HepG2 (cell line): ENCODE results near the gene PPP2R5B.

Experiments
- NKX3-1 ChIP-seq: sonication (generic); formaldehyde crosslinking; IDR thresholded peaks from 2 replicates; pipeline ENCODE4 v1.5.0; 2020; ENCODE audit warnings: missing genetic modification reagents
- POLR2A ChIP-seq, 2 experiments: IDR thresholded peaks; 2 replicates each; pipeline ENCODE4 v1.6.1; 2011; ENCODE audit warnings: low read depth in 2 of 2, low read length in 2 of 2, mild to moderate bottlenecking in 1 of 2, moderate library complexity in 1 of 2; ENCODE audit not compliant: insufficient read depth in 1 of 2
- RELA ChIP-seq: sonication (generic); formaldehyde crosslinking; IDR thresholded peaks from 2 replicates; pipeline ENCODE4 v1.4.0; 2020; ENCODE audit warnings: missing genetic modification reagents
- ZKSCAN1 ChIP-seq: fragments of 150-350 bp; IDR thresholded peaks from 2 replicates; pipeline ENCODE4 v1.6.1; 2014; ENCODE audit warnings: low read length
- ZNF143 ChIP-seq: sonication (generic); formaldehyde crosslinking; IDR thresholded peaks from 2 replicates; pipeline ENCODE4 v1.4.0; 2020; ENCODE audit warnings: missing genetic modification reagents
- ZNF354B ChIP-seq: sonication (generic); formaldehyde crosslinking; IDR thresholded peaks from 2 replicates; pipeline ENCODE4 v1.8.0; 2022; ENCODE audit warnings: mild to moderate bottlenecking, missing genetic modification reagents

- no peak for TF ChIP-seq ZNF354B (CRISPR knock-in tag)
- no peak for TF ChIP-seq ZKSCAN1
- no peak for TF ChIP-seq POLR2A (IDR thresholded peaks at IDR 0.05; ENCODE audit: insufficient read depth in 1 of 2, low read depth in 2 of 2, low read length in 2 of 2)
- TF ChIP-seq NKX3-1: no peak
- TF ChIP-seq RELA (CRISPR knock-in tag): no peak
- no peak for TF ChIP-seq ZNF143
These were observed 36.1 kb upstream of the PPP2R5B start for GRCh38 chr11:64888406-64888728.
